Astrocyte (in vitro differentiated cells and primary cell): ENCODE data around the gene LHX1.

Source experiments
- CTCF ChIP-seq: IDR thresholded peaks from 2 replicates; pipeline ENCODE4 v1.5.1; 2011; ENCODE audit warnings: low read depth, mild to moderate bottlenecking, inconsistent platforms, low read length, moderate library complexity; ENCODE audit not compliant: insufficient read depth
- EZH2 ChIP-seq: IDR thresholded peaks from 2 replicates; pipeline ENCODE4 v1.6.1; 2012; ENCODE audit warnings: mild to moderate bottlenecking, low read length, inconsistent platforms; ENCODE audit not compliant: insufficient read depth

GRCh38 chr17:36932383-36932693 lies 4.9 kb upstream of the LHX1 start:
- TF ChIP-seq CTCF (no peak), EZH2 (peak; percentile 53)
